HepG2 (cell line): ENCODE results near the gene NTN5. TPM values are rescaled to one million over a fixed set of nuclear protein-coding genes. Genes with fewer than 3 reads are reported as not detected.
A peak's percentile ranks its signal among the peaks of the same experiment; 100 is the strongest.

ENCODE experiments used
- CBX2 ChIP-seq, 2 experiments: fragments of 200-600 bp in 1 of 2; sonication (generic); formaldehyde crosslinking in 1 of 2; IDR thresholded peaks; 2 replicates each; pipeline versions ENCODE4 v1.7.0 to v1.8.1; 2018 to 2022; ENCODE audit warnings: low read depth in 2 of 2, low read length in 1 of 2, mild to moderate bottlenecking in 1 of 2, missing genetic modification reagents in 1 of 2
- CHD2 ChIP-seq: IDR thresholded peaks from 2 replicates; pipeline ENCODE4 v1.6.1; 2011; ENCODE audit warnings: low read depth, low read length, improper control_type of control experiment
- FOXP1 ChIP-seq, 2 experiments: fragments of 450-650 bp in 1 of 2; IDR thresholded peaks; 2 replicates each; pipeline ENCODE4 v1.6.1; 2017 to 2018; ENCODE audit warnings: antibody characterized with exemption in 1 of 2
- HES4 ChIP-seq: sonication (generic); formaldehyde crosslinking; IDR thresholded peaks from 2 replicates; pipeline ENCODE4 v1.9.0; 2021; ENCODE audit warnings: mild to moderate bottlenecking, missing genetic modification reagents, borderline replicate concordance
- KLF13 ChIP-seq: sonication (generic); formaldehyde crosslinking; IDR thresholded peaks from 2 replicates; pipeline ENCODE4 v1.4.0; 2020; ENCODE audit warnings: mild to moderate bottlenecking, missing genetic modification reagents
- MAFF ChIP-seq: IDR thresholded peaks from 2 replicates; pipeline ENCODE4 v1.6.1; 2011; ENCODE audit warnings: low read depth, low read length, improper control_type of control experiment
- RCOR2 ChIP-seq: IDR thresholded peaks from 2 replicates; pipeline ENCODE4 v1.6.1; 2016; ENCODE audit warnings: missing biosample characterization, missing genetic modification reagents
- REXO4 ChIP-seq: sonication (generic); formaldehyde crosslinking; IDR thresholded peaks from 2 replicates; pipeline ENCODE4 v1.8.0; 2022; ENCODE audit warnings: missing genetic modification reagents, mild to moderate bottlenecking, borderline replicate concordance
- SATB2 ChIP-seq: sonication (generic); formaldehyde crosslinking; IDR thresholded peaks from 2 replicates; pipeline ENCODE4 v1.5.0; 2020; ENCODE audit warnings: missing genetic modification reagents
- SCMH1 ChIP-seq: sonication (generic); formaldehyde crosslinking; IDR thresholded peaks from 2 replicates; pipeline ENCODE4 v1.9.0; 2021; ENCODE audit warnings: missing genetic modification reagents, mild to moderate bottlenecking, borderline replicate concordance
- TGIF2 ChIP-seq: IDR thresholded peaks from 2 replicates; pipeline ENCODE4 v1.6.1; 2016; ENCODE audit warnings: control low read depth, missing compliant biosample characterization
- ZNF44 ChIP-seq: sonication (generic); formaldehyde crosslinking; IDR thresholded peaks from 2 replicates; pipeline ENCODE4 v1.5.1; 2020; ENCODE audit warnings: mild to moderate bottlenecking, missing genetic modification reagents
- ZNF672 ChIP-seq: sonication (generic); formaldehyde crosslinking; IDR thresholded peaks from 2 replicates; pipeline ENCODE4 v1.8.1; 2022; ENCODE audit warnings: missing genetic modification reagents
- ZNF761 ChIP-seq: sonication (generic); formaldehyde crosslinking; conservative IDR thresholded peaks from 2 replicates; pipeline ENCODE4 v1.4.0; 2020; ENCODE audit warnings: mild to moderate bottlenecking, missing genetic modification reagents
- ZNF790 ChIP-seq: sonication (generic); formaldehyde crosslinking; IDR thresholded peaks from 2 replicates; pipeline ENCODE4 v1.8.0; 2022; ENCODE audit warnings: missing genetic modification reagents, mild to moderate bottlenecking, borderline replicate concordance
- ZNF816 ChIP-seq: sonication (generic); formaldehyde crosslinking; IDR thresholded peaks from 2 replicates; pipeline ENCODE4 v1.8.0; 2022; ENCODE audit warnings: missing genetic modification reagents, mild to moderate bottlenecking, borderline replicate concordance
- ZSCAN12 ChIP-seq: sonication (generic); formaldehyde crosslinking; IDR thresholded peaks from 2 replicates; pipeline ENCODE4 v1.9.0; 2021; ENCODE audit warnings: mild to moderate bottlenecking, missing genetic modification reagents
- polyA plus RNA-seq, 8 experiments: library from polyadenylated mRNA; depleted of rRNA in 3 of 8; stranded (reverse) in 7 of 8; unstranded in 1 of 8; fragments of >200 nt; fragmentation: Illumina TruSeq in 4 of 8; extraction: Trizol in 4 of 8; gene quantifications; 2 replicates each; pipeline versions ENCODE4 v1.2.1 to v1.2.3, GENCODE V29; 2011 to 2016; ENCODE audit warnings: low read depth in 4 of 8, missing spikeins in 1 of 8, mixed read lengths in 1 of 8; ENCODE audit not compliant: insufficient read depth in 1 of 8
- total RNA-seq, 5 experiments: library from RNA; depleted of rRNA; stranded (reverse); fragments of >200 nt; fragmentation: Illumina TruSeq; extraction: Trizol; gene quantifications; 2 replicates each; pipeline ENCODE4 v1.2.3, GENCODE V29; 2016; ENCODE audit warnings: low read depth in 1 of 5
- TF ChIP-seq, protein P1 (sequence below), 2 experiments: sonication (generic) in 1 of 2; formaldehyde crosslinking in 1 of 2; IDR thresholded peaks; 2 replicates each; pipeline versions ENCODE4 v1.4.0 to v1.6.1; 2016 to 2020; ENCODE audit warnings: borderline replicate concordance in 1 of 2, low read depth in 1 of 2, mild to moderate bottlenecking in 1 of 2, missing genetic modification reagents in 1 of 2
- TF ChIP-seq, protein P2 (sequence below): sonication (generic); formaldehyde crosslinking; IDR thresholded peaks from 2 replicates; pipeline ENCODE4 v1.4.0; 2020; ENCODE audit warnings: missing genetic modification reagents
- TF ChIP-seq, protein P3 (sequence below): sonication (generic); formaldehyde crosslinking; IDR thresholded peaks from 2 replicates; pipeline ENCODE4 v1.5.1; 2020; ENCODE audit warnings: mild to moderate bottlenecking, moderate library complexity, missing genetic modification reagents
- TF ChIP-seq, protein P4 (sequence below): sonication (generic); formaldehyde crosslinking; IDR thresholded peaks from 2 replicates; pipeline ENCODE4 v1.5.0; 2020; ENCODE audit warnings: mild to moderate bottlenecking, missing genetic modification reagents

NTN5 gene
- total and polyA plus RNA-seq, 2 of the 13 experiments (the other 11 are each of a cell fraction or from before 2014, with no cell fraction given): 0.05 TPM; not detected in 1

DNA sequence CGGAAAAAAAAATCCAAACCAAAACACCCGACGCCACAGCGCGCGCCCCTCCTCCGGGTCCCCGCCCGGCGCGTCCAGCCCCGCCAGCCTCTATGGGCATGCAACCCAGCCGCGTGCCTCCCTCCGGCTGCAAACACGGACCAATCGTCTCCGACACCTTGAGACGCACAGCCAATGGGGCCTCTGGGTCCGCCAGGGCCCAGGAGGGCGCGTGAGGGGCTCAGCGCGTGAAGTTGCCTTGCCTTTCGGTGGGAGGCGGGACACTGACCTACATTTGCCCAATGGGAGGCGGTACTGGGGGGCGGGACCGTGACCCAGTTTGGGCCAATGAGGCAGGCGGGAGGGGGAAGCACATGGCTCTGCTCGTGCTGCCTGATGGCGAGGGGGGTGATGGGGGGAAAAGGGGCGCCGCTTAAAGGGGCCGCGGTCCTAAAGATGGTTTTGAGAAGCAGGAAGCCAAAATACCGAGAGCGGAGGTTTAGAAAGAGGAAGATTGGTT lies 35.3 kb downstream of the NTN5 start (continued):
- TF ChIP-seq REXO4: no peak
- no peak for TF ChIP-seq ZNF44 (CRISPR knock-in tag)
- TF ChIP-seq ZSCAN12 (CRISPR knock-in tag): no peak
- 0 out of 2 replicates have a peak, but pooled peaks have one; percentile 81 for TF ChIP-seq ZNF816 (CRISPR knock-in tag)
- TF ChIP-seq ZNF672 (CRISPR knock-in tag): peak; percentile 31; the same call in 1 of the 2 replicates
- no peak for TF ChIP-seq SATB2
- TF ChIP-seq KLF13 (CRISPR knock-in tag): no peak; the same call in 1 of the 2 replicates
- TF ChIP-seq RCOR2: no peak
- TF ChIP-seq CHD2: no peak
- TF ChIP-seq, protein P1, sequence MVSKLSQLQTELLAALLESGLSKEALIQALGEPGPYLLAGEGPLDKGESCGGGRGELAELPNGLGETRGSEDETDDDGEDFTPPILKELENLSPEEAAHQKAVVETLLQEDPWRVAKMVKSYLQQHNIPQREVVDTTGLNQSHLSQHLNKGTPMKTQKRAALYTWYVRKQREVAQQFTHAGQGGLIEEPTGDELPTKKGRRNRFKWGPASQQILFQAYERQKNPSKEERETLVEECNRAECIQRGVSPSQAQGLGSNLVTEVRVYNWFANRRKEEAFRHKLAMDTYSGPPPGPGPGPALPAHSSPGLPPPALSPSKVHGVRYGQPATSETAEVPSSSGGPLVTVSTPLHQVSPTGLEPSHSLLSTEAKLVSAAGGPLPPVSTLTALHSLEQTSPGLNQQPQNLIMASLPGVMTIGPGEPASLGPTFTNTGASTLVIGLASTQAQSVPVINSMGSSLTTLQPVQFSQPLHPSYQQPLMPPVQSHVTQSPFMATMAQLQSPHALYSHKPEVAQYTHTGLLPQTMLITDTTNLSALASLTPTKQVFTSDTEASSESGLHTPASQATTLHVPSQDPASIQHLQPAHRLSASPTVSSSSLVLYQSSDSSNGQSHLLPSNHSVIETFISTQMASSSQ (IDR thresholded peaks at IDR 0.05; ENCODE audit: low read depth): no peak
- TF ChIP-seq, protein P1 (CRISPR knock-in tag; IDR thresholded peaks at IDR 0.05; ENCODE audit: borderline replicate concordance): peak; percentile 68
- peak; percentile 92 for TF ChIP-seq ZNF761
- no peak for TF ChIP-seq MAFF
- no peak; the same call in 1 of the 2 replicates for TF ChIP-seq ZNF790
- TF ChIP-seq, protein P2, sequence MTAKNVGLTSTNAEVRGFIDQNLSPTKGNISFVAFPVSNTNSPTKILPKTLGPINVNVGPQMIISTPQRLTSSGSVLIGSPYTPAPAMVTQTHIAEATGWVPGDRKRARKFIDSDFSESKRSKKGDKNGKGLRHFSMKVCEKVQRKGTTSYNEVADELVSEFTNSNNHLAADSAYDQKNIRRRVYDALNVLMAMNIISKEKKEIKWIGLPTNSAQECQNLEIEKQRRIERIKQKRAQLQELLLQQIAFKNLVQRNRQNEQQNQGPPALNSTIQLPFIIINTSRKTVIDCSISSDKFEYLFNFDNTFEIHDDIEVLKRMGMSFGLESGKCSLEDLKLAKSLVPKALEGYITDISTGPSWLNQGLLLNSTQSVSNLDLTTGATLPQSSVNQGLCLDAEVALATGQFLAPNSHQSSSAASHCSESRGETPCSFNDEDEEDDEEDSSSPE (CRISPR knock-in tag): peak; percentile 94
- no peak for TF ChIP-seq FOXP1 (IDR thresholded peaks at IDR 0.05)
- no peak for TF ChIP-seq FOXP1 (CRISPR knock-in tag; IDR thresholded peaks at IDR 0.05)
- TF ChIP-seq HES4: peak; percentile 64
- TF ChIP-seq SCMH1 (CRISPR knock-in tag): no peak
- no peak for TF ChIP-seq CBX2 (IDR thresholded peaks at IDR 0.05; ENCODE audit: low read depth, low read length)
- no peak; the same call in 1 of the 2 replicates for TF ChIP-seq CBX2 (CRISPR knock-in tag; IDR thresholded peaks at IDR 0.05; ENCODE audit: low read depth)
- TF ChIP-seq, protein P3, sequence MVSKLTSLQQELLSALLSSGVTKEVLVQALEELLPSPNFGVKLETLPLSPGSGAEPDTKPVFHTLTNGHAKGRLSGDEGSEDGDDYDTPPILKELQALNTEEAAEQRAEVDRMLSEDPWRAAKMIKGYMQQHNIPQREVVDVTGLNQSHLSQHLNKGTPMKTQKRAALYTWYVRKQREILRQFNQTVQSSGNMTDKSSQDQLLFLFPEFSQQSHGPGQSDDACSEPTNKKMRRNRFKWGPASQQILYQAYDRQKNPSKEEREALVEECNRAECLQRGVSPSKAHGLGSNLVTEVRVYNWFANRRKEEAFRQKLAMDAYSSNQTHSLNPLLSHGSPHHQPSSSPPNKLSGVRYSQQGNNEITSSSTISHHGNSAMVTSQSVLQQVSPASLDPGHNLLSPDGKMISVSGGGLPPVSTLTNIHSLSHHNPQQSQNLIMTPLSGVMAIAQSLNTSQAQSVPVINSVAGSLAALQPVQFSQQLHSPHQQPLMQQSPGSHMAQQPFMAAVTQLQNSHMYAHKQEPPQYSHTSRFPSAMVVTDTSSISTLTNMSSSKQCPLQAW (CRISPR knock-in tag): peak; percentile 92
- peak; percentile 82 for TF ChIP-seq TGIF2 (CRISPR knock-in tag)
- TF ChIP-seq, protein P4, sequence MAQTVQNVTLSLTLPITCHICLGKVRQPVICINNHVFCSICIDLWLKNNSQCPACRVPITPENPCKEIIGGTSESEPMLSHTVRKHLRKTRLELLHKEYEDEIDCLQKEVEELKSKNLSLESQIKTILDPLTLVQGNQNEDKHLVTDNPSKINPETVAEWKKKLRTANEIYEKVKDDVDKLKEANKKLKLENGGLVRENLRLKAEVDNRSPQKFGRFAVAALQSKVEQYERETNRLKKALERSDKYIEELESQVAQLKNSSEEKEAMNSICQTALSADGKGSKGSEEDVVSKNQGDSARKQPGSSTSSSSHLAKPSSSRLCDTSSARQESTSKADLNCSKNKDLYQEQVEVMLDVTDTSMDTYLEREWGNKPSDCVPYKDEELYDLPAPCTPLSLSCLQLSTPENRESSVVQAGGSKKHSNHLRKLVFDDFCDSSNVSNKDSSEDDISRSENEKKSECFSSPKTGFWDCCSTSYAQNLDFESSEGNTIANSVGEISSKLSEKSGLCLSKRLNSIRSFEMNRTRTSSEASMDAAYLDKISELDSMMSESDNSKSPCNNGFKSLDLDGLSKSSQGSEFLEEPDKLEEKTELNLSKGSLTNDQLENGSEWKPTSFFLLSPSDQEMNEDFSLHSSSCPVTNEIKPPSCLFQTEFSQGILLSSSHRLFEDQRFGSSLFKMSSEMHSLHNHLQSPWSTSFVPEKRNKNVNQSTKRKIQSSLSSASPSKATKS (CRISPR knock-in tag): no peak
